ENCODE results near the gene LINGO3. TPM values are rescaled to one million over a fixed set of nuclear protein-coding genes. Genes with fewer than 3 reads are reported as not detected.

The LINGO3 gene
- total RNA-seq, 2 experiments from 2014 or later: 0.40 to 0.63 TPM

GRCh38 chr19:2268480-2268830, 39.5 kb downstream of the LINGO3 start:
- ChIA-PET CTCF (no interaction called here), POLR2A (interaction anchor here (0.7 to 7.8 kb wide), 6 partner anchors 9 to 352 kb away, joined by 3 to 114 read pairs (median 32); partner anchors contain the start of genes JSRP1 and SF3A2)
- Mint-ChIP-seq H3K4me1 (peaks cover 31% of the 10 kb centered on the region), H3K27ac (no peak overlapping the region), H3K4me3 (peak overlapping the region; percentile 90), H3K9me3 (no peaks in the 10 kb centered on the region), H3K36me3 (ENCODE audit: low read depth) (peaks cover 25% of the 10 kb centered on the region), H3K27me3 (no peaks in the 10 kb centered on the region)
- DNase-seq: no peak

GRCh38 chr19:2266183-2266993, 41.6 kb downstream of the LINGO3 start:
- no peaks in the 10 kb centered on the region for H3K9me3 Mint-ChIP-seq
- H3K27me3 Mint-ChIP-seq: no peaks in the 10 kb centered on the region
- CTCF ChIA-PET: no interaction called here
- peaks cover 11% of the 10 kb centered on the region for H3K36me3 Mint-ChIP-seq (ENCODE audit: low read depth)
- no peak overlapping the region for H3K27ac Mint-ChIP-seq
- DNase-seq: no peak
- H3K4me1 Mint-ChIP-seq: peaks cover 21% of the 10 kb centered on the region
- H3K4me3 Mint-ChIP-seq: no peak overlapping the region
- POLR2A ChIA-PET: interaction anchor here (6.1 kb wide), 1 partner anchor 7 kb away, joined by 76 read pairs; no protein-coding TSS in a partner anchor

GRCh38 chr19:2261438-2262172, 46.3 kb downstream of the LINGO3 start:
- Mint-ChIP-seq H3K9me3 (no peaks in the 10 kb centered on the region), H3K27ac (peak overlapping the region; percentile 48), H3K36me3 (ENCODE audit: low read depth) (no peaks in the 10 kb centered on the region), H3K4me1 (peaks cover 41% of the 10 kb centered on the region), H3K27me3 (no peaks in the 10 kb centered on the region), H3K4me3 (no peak overlapping the region)
- CTCF ChIA-PET: interaction anchor here (0.7 to 3.8 kb wide), 15 partner anchors 9 to 110 kb away, joined by 3 to 46 read pairs (median 5); partner anchors contain the start of genes AP3D1 and PLEKHJ1
- POLR2A ChIA-PET: interaction anchor here (0.8 to 5.7 kb wide), 6 partner anchors 8 to 66 kb away, joined by 4 to 76 read pairs (median 5); partner anchors contain the start of genes AMH and LSM7
- DNase-seq: peak; percentile 76

GRCh38 chr19:2260341-2260805, 47.6 kb downstream of the LINGO3 start:
- CTCF ChIA-PET: interaction anchor here (1.0 to 3.8 kb wide), 9 partner anchors 9 to 132 kb away, joined by 3 to 46 read pairs (median 7); partner anchors contain the start of gene PLEKHJ1
- no peaks in the 10 kb centered on the region for H3K9me3 Mint-ChIP-seq
- H3K4me1 Mint-ChIP-seq: peaks cover 38% of the 10 kb centered on the region
- H3K27me3 Mint-ChIP-seq: no peaks in the 10 kb centered on the region
- POLR2A ChIA-PET: interaction anchor here (0.6 to 5.7 kb wide), 9 partner anchors 9 to 243 kb away, joined by 3 to 76 read pairs (median 4); no protein-coding TSS in a partner anchor
- H3K27ac Mint-ChIP-seq: peak overlapping the region; percentile 79
- peak overlapping the region; percentile 30 for H3K4me3 Mint-ChIP-seq
- H3K36me3 Mint-ChIP-seq (ENCODE audit: low read depth): no peaks in the 10 kb centered on the region
- DNase-seq: no peak

GRCh38 chr19:2259336-2259735, 48.6 kb downstream of the LINGO3 start:
- peaks cover 38% of the 10 kb centered on the region for H3K4me1 Mint-ChIP-seq
- no peaks in the 10 kb centered on the region for H3K36me3 Mint-ChIP-seq (ENCODE audit: low read depth)
- no peaks in the 10 kb centered on the region for H3K9me3 Mint-ChIP-seq
- ChIA-PET POLR2A (interaction anchor here (1.1 to 5.7 kb wide), 7 partner anchors 8 to 69 kb away, joined by 3 to 76 read pairs (median 5); partner anchors contain the start of genes LSM7 and SPPL2B), CTCF (interaction anchor here (0.9 to 3.8 kb wide), 5 partner anchors 11 to 198 kb away, joined by 4 to 46 read pairs (median 7); partner anchors contain the start of genes LMNB2 and PLEKHJ1)
- H3K4me3 Mint-ChIP-seq: no peak overlapping the region
- H3K27ac Mint-ChIP-seq: peak overlapping the region; percentile 77
- no peak for DNase-seq
- H3K27me3 Mint-ChIP-seq: peaks cover under 1% of the 10 kb centered on the region

Other genes with a start within 250 kb of the LINGO3 start
- 100 to 1,000 TPM; 242 to 251 TPM for gene MOB3A, start 211.8 kb downstream of the LINGO3 start, total RNA-seq
- gene IZUMO4, start 211.2 kb downstream of the LINGO3 start, total RNA-seq: 10 to 100 TPM; 10.3 to 10.5 TPM
- 100 to 1,000 TPM; 104 to 105 TPM for gene AP3D1, start 156.6 kb downstream of the LINGO3 start, total RNA-seq
- gene DOT1L, start 144.2 kb downstream of the LINGO3 start, total RNA-seq: 10 to 100 TPM; 55.7 to 57.1 TPM
- 10 to 100 TPM; 58.3 to 60.4 TPM for gene PLEKHJ1, start 71.8 kb downstream of the LINGO3 start, total RNA-seq
- gene SF3A2, start 71.3 kb downstream of the LINGO3 start, total RNA-seq: 100 to 1,000 TPM; 137 to 145 TPM
- gene AMH, start 58.8 kb downstream of the LINGO3 start, total RNA-seq: 1 to 10 TPM; 4.6 to 7.6 TPM
- 1 to 10 TPM in 1 of 2 experiments, under 1 TPM in 1; 0.73 to 1.3 TPM for gene JSRP1, start 51.7 kb downstream of the LINGO3 start, total RNA-seq
- under 1 TPM; 0.70 to 0.88 TPM for gene PEAK3, start 26.0 kb downstream of the LINGO3 start, total RNA-seq
- gene LSM7, start 20.4 kb upstream of the LINGO3 start, total RNA-seq: 100 to 1,000 TPM; 110 to 115 TPM
- gene SPPL2B, start 20.5 kb upstream of the LINGO3 start, total RNA-seq: 10 to 100 TPM; 58.9 to 68.2 TPM
- gene TMPRSS9, start 52.1 kb upstream of the LINGO3 start, total RNA-seq: not detected
- gene TIMM13, start 119.4 kb upstream of the LINGO3 start, total RNA-seq: 10 to 100 TPM; 44.5 to 47.4 TPM
- 10 to 100 TPM; 92.9 to 96.6 TPM for gene LMNB2, start 148.8 kb upstream of the LINGO3 start, total RNA-seq
- 10 to 100 TPM; 52.2 to 54.3 TPM for gene GADD45B, start 168.0 kb upstream of the LINGO3 start, total RNA-seq

All from activated CD4-positive, alpha-beta memory T cell treated with anti-CD3 and anti-CD28 coated beads, Interleukin-2, amount 10 ng/mL, durations not matched to agents 7 days and 5 days (primary cell).